ENCODE data around the gene FAM193B. TPM values are rescaled to one million over a fixed set of nuclear protein-coding genes. Genes with fewer than 3 reads are reported as not detected.

The FAM193B gene
- total and polyA plus RNA-seq, 9 of the 15 experiments (the other 6 are each of a cell fraction or from before 2014, with no cell fraction given), result 4.4 to 76.4 (median 37.3) TPM

DNA sequence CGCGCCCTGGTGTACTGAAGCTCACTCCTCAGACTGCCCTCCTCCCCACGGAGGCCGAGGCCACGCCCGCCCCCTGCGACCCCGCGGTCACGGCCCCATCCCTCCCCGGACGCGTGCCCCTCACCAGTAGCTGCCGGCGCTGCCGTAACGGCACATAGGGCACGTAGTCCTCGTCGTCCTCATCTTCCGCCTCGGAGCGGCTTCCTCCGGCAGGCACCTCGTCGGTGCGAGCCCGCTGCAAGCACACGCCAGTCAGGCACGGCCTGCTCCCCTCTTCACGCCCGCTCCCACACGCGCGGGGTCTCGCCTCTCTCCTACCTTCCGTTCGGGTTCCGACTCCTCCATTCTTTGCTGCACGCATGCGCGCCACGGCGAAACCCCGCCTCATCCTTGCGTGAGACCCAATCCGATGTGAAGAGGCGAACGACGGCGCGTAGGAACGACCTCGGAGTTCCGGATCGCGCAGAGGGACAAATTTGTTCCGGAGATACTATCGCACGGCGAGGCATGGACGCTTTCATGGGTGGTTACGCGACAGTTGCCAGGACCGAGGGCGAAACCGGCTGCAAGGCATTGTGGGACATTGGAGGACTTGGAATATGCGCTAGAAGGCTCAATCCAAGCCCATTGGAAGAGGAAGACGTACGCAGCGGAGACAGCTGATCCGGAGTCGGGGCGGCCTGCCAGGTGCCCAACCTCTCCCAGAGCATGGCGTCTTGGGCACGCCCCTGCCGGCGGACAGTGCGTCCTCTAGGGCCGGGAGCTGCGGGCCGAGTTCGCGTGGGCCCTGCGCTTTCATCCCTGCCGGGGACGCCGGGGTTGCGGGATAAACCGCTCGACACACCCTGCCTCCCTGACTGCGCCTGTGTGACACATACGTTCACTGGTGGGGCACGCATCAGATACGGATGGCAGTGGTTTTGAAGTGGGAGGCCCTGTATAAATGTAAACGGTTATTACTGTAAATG, 37.5 kb downstream of the FAM193B start, which contains the start of gene DDX41 (continued):
- no peak for TF ChIP-seq ESRRB (CRISPR knock-in tag; IDR thresholded peaks at IDR 0.05; ENCODE audit: borderline replicate concordance)
- TF ChIP-seq MAZ (CRISPR knock-in tag; conservative IDR thresholded peaks at IDR 0.05 in 1 of 2, IDR thresholded peaks at IDR 0.05 in 1 of 2), result peak; percentile 53 to 65
- TF ChIP-seq NFE2 (IDR thresholded peaks at IDR 0.05; ENCODE audit: low read depth), result no peak
- TF ChIP-seq, protein P1, sequence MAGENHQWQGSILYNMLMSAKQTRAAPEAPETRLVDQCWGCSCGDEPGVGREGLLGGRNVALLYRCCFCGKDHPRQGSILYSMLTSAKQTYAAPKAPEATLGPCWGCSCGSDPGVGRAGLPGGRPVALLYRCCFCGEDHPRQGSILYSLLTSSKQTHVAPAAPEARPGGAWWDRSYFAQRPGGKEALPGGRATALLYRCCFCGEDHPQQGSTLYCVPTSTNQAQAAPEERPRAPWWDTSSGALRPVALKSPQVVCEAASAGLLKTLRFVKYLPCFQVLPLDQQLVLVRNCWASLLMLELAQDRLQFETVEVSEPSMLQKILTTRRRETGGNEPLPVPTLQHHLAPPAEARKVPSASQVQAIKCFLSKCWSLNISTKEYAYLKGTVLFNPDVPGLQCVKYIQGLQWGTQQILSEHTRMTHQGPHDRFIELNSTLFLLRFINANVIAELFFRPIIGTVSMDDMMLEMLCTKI (IDR thresholded peaks at IDR 0.05; ENCODE audit: partially characterized antibody), result no peak
- TF ChIP-seq, protein P2, sequence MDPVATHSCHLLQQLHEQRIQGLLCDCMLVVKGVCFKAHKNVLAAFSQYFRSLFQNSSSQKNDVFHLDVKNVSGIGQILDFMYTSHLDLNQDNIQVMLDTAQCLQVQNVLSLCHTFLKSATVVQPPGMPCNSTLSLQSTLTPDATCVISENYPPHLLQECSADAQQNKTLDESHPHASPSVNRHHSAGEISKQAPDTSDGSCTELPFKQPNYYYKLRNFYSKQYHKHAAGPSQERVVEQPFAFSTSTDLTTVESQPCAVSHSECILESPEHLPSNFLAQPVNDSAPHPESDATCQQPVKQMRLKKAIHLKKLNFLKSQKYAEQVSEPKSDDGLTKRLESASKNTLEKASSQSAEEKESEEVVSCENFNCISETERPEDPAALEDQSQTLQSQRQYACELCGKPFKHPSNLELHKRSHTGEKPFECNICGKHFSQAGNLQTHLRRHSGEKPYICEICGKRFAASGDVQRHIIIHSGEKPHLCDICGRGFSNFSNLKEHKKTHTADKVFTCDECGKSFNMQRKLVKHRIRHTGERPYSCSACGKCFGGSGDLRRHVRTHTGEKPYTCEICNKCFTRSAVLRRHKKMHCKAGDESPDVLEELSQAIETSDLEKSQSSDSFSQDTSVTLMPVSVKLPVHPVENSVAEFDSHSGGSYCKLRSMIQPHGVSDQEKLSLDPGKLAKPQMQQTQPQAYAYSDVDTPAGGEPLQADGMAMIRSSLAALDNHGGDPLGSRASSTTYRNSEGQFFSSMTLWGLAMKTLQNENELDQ (CRISPR knock-in tag; IDR thresholded peaks at IDR 0.05; ENCODE audit: borderline replicate concordance), result no peak
- TF ChIP-seq SMAD4 (CRISPR knock-in tag; conservative IDR thresholded peaks at IDR 0.05), result peak; percentile 59; the same call in 1 of the 2 replicates
- TF ChIP-seq, protein P3, sequence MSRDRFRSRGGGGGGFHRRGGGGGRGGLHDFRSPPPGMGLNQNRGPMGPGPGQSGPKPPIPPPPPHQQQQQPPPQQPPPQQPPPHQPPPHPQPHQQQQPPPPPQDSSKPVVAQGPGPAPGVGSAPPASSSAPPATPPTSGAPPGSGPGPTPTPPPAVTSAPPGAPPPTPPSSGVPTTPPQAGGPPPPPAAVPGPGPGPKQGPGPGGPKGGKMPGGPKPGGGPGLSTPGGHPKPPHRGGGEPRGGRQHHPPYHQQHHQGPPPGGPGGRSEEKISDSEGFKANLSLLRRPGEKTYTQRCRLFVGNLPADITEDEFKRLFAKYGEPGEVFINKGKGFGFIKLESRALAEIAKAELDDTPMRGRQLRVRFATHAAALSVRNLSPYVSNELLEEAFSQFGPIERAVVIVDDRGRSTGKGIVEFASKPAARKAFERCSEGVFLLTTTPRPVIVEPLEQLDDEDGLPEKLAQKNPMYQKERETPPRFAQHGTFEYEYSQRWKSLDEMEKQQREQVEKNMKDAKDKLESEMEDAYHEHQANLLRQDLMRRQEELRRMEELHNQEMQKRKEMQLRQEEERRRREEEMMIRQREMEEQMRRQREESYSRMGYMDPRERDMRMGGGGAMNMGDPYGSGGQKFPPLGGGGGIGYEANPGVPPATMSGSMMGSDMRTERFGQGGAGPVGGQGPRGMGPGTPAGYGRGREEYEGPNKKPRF (IDR thresholded peaks at IDR 0.05; ENCODE audit: low read depth, low read length), result no peak
- no peak for TF ChIP-seq ATF1 (CRISPR knock-in tag; IDR thresholded peaks at IDR 0.05)
- peak; percentile 95 for TF ChIP-seq ATF1 (tag; IDR thresholded peaks at IDR 0.05)
- TF ChIP-seq TGIF2 (CRISPR knock-in tag; IDR thresholded peaks at IDR 0.05), result no peak
- TF ChIP-seq RBM39 (optimal IDR thresholded peaks at IDR 0.05; ENCODE audit: low read depth, low read length), result no peak
- TF ChIP-seq, protein P4, sequence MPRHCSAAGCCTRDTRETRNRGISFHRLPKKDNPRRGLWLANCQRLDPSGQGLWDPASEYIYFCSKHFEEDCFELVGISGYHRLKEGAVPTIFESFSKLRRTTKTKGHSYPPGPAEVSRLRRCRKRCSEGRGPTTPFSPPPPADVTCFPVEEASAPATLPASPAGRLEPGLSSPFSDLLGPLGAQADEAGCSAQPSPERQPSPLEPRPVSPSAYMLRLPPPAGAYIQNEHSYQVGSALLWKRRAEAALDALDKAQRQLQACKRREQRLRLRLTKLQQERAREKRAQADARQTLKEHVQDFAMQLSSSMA (CRISPR knock-in tag; IDR thresholded peaks at IDR 0.05), result no peak
- TF ChIP-seq, protein P5, sequence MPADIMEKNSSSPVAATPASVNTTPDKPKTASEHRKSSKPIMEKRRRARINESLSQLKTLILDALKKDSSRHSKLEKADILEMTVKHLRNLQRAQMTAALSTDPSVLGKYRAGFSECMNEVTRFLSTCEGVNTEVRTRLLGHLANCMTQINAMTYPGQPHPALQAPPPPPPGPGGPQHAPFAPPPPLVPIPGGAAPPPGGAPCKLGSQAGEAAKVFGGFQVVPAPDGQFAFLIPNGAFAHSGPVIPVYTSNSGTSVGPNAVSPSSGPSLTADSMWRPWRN (IDR thresholded peaks at IDR 0.05; ENCODE audit: low read depth), result no peak
- TF ChIP-seq ZKSCAN3 (CRISPR knock-in tag; IDR thresholded peaks at IDR 0.05), result no peak

Measured in K562 (cell line).